HG02588 (cell line): Measurements from ENCODE around the gene ATP5ME.

Experiments used
- ATAC-seq: cut with Tn5 transposase; IDR thresholded peaks from one replicate; pipeline ENCODE4 v1.9.1; 2021; ENCODE audit warnings: mild to moderate bottlenecking, moderate library complexity; ENCODE audit not compliant: unreplicated experiment

ATP5ME gene

GRCh38 chr4:623914-624566 lies 50.0 kb downstream of the ATP5ME start:
- ATAC-seq: no peak

DNA sequence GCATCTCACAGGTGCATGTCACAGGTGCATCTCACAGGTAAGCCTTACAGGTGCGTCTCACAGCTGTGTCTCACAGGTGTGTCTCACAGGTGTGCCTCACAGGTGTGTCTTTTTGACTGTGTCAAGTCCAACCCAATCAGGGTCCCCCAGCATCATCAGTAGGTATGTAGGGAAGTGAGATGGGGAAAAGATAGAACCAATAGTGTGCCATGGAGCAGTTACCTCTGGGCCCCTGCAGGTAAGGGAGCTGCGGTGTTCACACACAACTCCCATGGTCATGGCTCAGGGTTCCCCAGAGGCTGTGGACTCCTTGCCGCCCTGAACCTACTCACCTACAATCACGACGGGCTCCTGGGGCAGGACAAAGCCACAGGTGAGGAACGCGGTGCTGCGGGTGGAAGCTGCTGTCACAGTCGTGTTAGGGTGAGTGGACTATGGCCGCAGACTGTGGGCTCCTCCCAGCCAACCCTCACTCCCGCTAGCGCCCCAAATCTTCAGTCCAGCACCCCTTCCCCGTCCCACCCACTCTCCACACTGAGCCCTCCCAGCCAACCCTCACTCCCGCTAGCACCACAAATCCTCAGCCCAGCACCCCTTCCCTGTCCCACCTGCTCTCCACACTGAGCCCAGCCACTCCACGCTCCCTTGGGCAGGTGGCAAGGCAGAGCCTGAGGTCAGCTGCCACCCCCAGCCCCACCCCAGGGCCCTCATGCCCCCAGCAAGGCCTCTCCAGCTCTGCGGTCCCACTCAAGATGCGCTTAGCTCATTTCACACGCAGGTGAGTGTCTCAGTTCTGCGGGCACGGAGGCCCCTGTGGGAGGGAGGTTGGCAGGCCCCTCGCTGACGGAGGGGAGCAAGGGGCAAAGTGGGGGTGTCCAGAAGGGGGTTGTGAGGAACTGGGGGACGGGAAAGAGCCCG lies 50.8 kb downstream of the ATP5ME start:
- ATAC-seq: no peak
